ENCODE measurements around the gene AMN.

AMN gene

GRCh38 chr14:102903889-102904512, 18.5 kb upstream of the AMN start:
- ATAC-seq (ENCODE audit: insufficient read depth, low read depth) (no peak), DNase-seq (no peak)
- Histone ChIP-seq H3K27me3 (ENCODE audit: insufficient read depth, low read length, poor library complexity) (no peaks in the 10 kb centered on the region), H3K4me2 (ENCODE audit: insufficient read depth, low read length) (no peak overlapping the region), H3K9ac (ENCODE audit: low read depth, low read length) (no peak overlapping the region), H3K27ac (ENCODE audit: low read length) (no peak overlapping the region), H3K9me3 (ENCODE audit: insufficient read depth, low read length, severe bottlenecking) (no peaks in the 10 kb centered on the region), H3K36me3 (ENCODE audit: insufficient read depth, low read length) (peaks cover 67% of the 10 kb centered on the region), H2AFZ (ENCODE audit: low read depth, low read length) (no peak overlapping the region), H3K4me3 (ENCODE audit: low read depth in 1 of 2, low read length in 2 of 2) (no peak overlapping the region), H3K79me2 (ENCODE audit: insufficient read depth, low read length) (no peaks in the 10 kb centered on the region), H3K4me1 (ENCODE audit: insufficient read depth, low read length) (no peaks in the 10 kb centered on the region), H4K20me1 (ENCODE audit: insufficient read depth, low read length) (peaks cover 6% of the 10 kb centered on the region)
- TF ChIP-seq EZH2 (IDR thresholded peaks at IDR 0.05; ENCODE audit: borderline replicate concordance, low read depth, low read length, severe bottlenecking) (no peak), CTCF (IDR thresholded peaks at IDR 0.05; ENCODE audit: borderline replicate concordance, extremely low read depth, low read length, poor library complexity, severe bottlenecking) (no peak)

GRCh38 chr14:102905116-102906108, 17.1 kb upstream of the AMN start:
- Histone ChIP-seq H4K20me1 (ENCODE audit: insufficient read depth, low read length) (peaks cover 16% of the 10 kb centered on the region), H3K27ac (ENCODE audit: low read length) (no peak overlapping the region), H3K36me3 (ENCODE audit: insufficient read depth, low read length) (peaks cover 63% of the 10 kb centered on the region), H3K9ac (ENCODE audit: low read depth, low read length) (no peak overlapping the region), H2AFZ (ENCODE audit: low read depth, low read length) (no peak overlapping the region), H3K79me2 (ENCODE audit: insufficient read depth, low read length) (no peaks in the 10 kb centered on the region), H3K4me3 (ENCODE audit: low read depth in 1 of 2, low read length in 2 of 2) (no peak overlapping the region), H3K9me3 (ENCODE audit: insufficient read depth, low read length, severe bottlenecking) (no peaks in the 10 kb centered on the region), H3K4me1 (ENCODE audit: insufficient read depth, low read length) (no peaks in the 10 kb centered on the region), H3K4me2 (ENCODE audit: insufficient read depth, low read length) (no peak overlapping the region), H3K27me3 (ENCODE audit: insufficient read depth, low read length, poor library complexity) (no peaks in the 10 kb centered on the region)
- no peak for DNase-seq
- no peak for ATAC-seq (ENCODE audit: insufficient read depth, low read depth)
- TF ChIP-seq CTCF (IDR thresholded peaks at IDR 0.05; ENCODE audit: borderline replicate concordance, extremely low read depth, low read length, poor library complexity, severe bottlenecking) (no peak), EZH2 (IDR thresholded peaks at IDR 0.05; ENCODE audit: borderline replicate concordance, low read depth, low read length, severe bottlenecking) (no peak)

- no peaks in the 10 kb centered on the region for H3K79me2 ChIP-seq (ENCODE audit: insufficient read depth, low read length)
- no peak overlapping the region for H2AFZ ChIP-seq (ENCODE audit: low read depth, low read length)
- H3K4me3 ChIP-seq (ENCODE audit: low read depth in 1 of 2, low read length in 2 of 2), result no peak overlapping the region
- no peaks in the 10 kb centered on the region for H3K9me3 ChIP-seq (ENCODE audit: insufficient read depth, low read length, severe bottlenecking)
- peaks cover 16% of the 10 kb centered on the region for H4K20me1 ChIP-seq (ENCODE audit: insufficient read depth, low read length)
- no peaks in the 10 kb centered on the region for H3K27me3 ChIP-seq (ENCODE audit: insufficient read depth, low read length, poor library complexity)
- DNase-seq, result no peak
- H3K4me1 ChIP-seq (ENCODE audit: insufficient read depth, low read length), result no peaks in the 10 kb centered on the region
- H3K4me2 ChIP-seq (ENCODE audit: insufficient read depth, low read length), result no peak overlapping the region
- peaks cover 56% of the 10 kb centered on the region for H3K36me3 ChIP-seq (ENCODE audit: insufficient read depth, low read length)
- TF ChIP-seq CTCF (IDR thresholded peaks at IDR 0.05; ENCODE audit: borderline replicate concordance, extremely low read depth, low read length, poor library complexity, severe bottlenecking) (no peak), EZH2 (IDR thresholded peaks at IDR 0.05; ENCODE audit: borderline replicate concordance, low read depth, low read length, severe bottlenecking) (no peak)
- no peak overlapping the region for H3K9ac ChIP-seq (ENCODE audit: low read depth, low read length)
- no peak for ATAC-seq (ENCODE audit: insufficient read depth, low read depth)
- no peak overlapping the region for H3K27ac ChIP-seq (ENCODE audit: low read length)
Observed at GRCh38 chr14:102906616-102907302, 15.7 kb upstream of the AMN start.

Measured in DND-41 (cell line).